ENCODE measurements around the gene RBM28.

The RBM28 gene

DNA sequence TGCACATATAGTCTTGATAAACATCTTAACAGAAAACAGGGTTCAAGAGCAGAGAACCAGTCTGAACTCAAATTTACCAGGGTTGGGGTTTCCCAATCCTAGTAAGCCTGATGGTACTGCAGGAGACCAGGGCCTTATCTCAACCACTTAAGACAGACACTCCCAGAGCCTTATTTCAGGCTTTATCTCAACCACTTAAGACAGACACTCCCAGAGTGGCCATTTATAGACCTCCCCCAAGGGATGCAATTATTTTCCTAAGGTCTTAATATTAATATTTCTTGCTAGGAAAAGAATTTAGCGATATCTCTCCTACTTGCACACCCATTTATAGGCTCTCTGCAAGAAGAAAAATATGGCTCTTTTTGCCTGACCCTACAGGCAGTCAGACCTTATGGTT is 63.3 kb downstream of the RBM28 start:
- peak; percentile 41 for DNase-seq

DNA sequence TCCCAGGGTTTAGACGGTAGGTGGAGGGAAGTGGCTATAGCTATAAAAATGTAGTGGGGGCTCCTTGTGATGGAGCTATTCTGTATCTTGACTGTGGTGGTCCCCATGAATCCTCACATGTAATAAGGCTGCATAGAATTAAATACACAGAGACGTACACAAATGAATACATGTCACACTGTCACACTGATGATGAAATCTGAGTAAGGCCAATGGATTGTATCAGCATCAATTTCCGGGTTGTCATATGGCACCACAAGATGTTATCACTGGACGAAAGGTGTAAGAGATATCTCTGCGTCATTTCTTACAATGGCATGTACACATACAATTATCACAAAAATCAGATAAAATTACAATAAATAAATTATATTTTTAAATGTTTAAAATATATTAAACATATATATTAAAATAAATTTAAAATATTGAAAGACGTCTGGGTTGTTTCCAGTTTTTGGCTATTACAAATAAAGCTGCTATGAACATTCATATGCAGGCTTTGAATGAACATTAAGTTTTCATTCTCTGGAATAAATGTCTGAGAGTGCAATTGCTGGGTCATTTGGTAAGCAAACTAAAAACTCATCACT is 64.5 kb downstream of the RBM28 start:
- no peak for DNase-seq

DNA sequence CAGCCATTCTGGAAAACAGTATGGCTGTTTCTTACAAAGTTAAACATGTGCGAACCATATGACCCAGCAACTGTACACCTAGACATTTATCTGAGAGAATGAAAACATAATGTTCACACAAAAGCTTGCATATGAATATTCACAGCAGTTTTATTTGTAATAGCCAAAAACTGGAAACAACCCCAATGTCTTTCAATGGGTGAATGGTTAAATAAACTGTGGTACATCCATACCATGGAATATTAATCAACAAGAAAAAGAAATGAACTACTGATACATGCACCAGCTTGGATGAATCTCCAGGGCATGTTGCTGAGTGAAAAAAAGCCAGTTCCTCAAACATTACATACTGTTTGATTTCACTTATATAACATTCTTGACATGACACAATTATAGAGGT is 65.3 kb downstream of the RBM28 start:
- no peak for DNase-seq

DNA sequence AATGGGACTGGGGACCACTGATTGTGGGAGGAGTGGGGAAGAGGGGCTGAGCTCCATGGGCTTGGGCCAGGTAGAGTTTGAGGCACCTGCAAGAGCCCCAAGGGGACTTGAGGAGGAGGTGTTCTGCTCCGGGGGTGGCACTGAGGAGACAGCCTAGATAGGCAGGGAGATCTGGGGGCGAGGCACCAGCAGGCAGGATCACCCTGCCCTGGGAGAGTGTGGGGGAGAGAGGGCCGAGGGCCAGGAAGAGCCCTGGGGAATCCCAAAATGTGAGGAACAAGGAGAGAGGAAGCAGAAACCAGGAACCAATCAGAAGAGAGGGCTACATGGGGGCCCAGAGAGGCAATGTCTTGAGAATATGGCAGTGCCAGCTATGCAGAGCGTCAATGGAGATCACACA is 68.0 kb downstream of the RBM28 start:
- DNase-seq, result no peak

DNA sequence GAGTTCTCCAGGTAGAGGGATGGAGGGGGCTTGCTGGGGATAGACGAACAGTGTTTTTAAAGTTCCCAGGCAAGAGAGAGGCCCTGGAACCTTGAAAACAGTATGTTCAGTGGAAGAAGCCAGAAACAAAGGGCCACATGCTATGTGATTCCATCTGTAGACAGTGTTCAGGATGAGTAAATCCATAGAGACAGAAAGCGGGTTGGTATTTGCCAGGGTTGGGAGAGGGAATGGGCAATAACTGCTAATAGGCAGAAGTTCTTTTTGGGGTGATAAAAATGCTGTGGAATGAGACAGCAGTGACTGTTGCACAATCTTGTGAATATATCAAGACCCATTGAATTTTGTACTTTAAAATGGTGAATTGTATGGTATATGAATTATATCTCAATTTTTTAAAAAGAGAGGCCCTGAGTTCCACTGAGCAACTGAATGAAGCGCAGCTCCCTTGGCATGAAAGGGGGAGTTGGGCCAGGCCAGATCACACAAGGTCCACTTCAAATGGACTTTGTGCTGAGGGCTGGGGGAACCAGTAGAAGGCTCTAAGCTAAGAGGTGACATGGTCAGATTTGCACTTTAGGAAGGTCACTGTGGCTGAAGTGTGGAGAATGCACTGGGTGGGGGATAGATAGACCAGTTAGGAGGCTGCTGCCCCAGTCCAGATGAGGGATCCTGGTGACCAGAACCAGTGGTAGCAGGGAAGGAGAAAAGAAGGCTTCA is 68.7 kb downstream of the RBM28 start:
- no peak for DNase-seq

DNA sequence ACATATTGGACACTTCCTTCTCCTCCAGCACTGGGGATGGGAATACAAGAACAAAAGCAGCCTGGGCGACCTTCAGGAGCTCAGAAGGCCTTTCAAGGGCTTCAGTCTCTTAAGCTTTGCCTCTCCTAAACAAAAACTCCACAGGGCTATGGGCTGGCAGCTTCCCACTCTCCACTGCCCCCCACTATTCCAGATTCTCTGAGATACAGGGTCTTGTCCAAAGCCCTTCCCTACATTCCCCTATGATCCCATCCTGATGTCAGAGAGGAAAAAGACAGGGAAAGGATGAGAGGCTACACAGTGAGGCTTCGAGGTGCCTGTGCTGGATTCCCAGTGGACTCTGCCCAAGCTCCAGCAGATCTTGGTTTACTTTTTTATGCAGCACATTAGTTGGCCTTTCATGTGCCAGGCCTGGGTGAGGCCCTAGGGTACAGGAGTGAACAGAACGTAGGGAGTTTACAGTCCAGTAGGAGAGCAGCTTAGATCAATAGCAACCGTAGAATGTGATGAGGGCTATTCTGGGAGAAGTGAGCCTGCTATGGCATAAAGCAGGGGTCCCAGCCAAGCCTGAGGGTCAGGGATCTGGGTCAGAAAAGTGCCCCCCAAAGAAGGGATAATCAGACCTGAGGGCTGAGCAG is 69.3 kb downstream of the RBM28 start:
- no peak for DNase-seq

DNA sequence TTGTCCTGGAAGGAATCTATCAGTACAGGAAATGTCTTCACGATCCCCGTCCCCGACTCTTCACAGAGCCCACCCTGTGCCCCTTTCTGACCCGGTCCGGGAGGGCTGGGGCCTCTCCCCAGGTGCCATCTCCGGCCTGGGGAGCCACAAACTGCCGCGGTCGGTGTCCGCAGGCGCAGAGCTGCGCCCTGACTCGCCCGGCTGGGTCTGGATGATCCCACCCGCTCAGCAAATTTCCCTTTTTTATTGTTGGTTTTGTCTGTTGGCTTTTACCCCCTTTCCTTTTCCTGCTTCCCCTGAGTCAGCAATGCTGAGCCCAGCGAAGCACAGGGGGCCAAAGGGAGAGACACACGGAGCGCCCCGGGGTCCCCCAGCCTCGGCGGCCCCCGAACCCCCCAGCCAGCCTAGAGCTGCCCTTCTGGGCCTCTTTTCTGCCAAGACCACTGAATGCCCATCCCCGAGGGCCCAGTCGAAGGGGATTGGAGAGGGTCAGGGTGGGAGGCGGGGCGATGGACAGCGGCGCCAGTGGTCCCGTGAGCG is 71.7 kb downstream of the RBM28 start:
- DNase-seq, result peak; percentile 43

DNA sequence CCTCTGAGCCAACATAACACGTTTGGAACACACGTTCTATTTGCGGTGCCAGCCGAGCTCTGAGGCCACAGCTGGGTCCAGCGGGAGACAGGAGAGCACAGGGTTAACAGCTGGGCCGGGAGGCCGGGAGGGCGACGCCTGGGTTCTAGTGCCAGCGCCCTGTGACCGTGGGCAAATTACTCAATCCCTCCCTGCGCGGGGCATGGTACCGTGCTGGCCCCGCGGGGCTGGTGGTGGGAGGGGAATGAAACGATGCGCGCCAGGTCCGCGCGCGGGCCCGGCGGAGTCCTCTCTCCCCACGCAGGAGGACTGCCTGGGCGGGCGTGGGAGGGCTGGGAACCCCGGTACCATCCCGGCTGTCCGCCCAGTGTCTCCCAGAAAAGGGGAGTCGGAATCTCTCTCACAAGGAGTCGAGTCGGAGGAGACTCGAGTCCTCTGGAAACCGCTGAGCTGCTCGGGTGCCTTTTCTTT is 72.2 kb downstream of the RBM28 start:
- peak; percentile 69 for DNase-seq

DNA sequence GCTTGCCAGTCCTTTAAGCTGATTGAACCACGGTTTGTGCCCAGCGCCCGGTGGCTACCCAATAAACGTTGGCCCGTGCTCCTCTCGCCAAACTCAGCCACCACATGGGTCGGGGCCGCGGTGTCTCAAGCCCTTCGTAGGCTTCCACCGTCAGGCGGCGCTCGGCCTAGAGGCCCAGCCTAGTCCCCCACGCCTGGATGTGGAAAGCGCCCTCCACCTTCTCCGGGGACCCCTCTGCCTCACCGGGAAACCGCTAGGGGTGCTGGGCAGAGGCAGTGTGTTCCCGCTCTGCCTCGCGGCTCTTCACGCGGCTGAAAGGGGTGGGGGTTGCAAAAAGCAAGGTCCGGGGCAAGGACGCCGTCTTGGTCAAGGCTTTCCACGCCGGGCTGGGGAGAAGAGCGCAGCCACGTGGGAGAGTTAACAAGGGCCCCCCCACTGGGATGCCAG is 72.9 kb downstream of the RBM28 start:
- DNase-seq, result peak; percentile 77

DNA sequence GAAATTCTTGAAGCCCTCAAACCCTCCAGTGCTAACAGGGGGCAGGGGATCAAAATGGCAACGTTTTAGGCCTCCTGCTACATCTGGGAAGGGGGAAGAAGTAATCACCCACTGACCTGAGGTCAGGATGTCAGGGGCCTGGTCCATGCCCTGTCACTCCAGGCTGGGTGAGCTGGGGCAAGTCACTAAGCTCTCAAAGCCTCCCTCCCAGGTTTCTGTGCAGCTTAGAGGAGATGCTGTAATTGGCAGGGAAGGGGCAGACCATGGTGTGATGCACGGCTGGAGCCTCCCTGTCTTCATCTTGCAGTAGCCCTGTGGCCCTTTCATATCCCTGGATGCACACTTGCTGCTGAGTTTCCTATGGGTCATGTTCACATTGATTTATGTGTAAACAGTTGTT is 75.5 kb downstream of the RBM28 start:
- DNase-seq, result no peak

DNA sequence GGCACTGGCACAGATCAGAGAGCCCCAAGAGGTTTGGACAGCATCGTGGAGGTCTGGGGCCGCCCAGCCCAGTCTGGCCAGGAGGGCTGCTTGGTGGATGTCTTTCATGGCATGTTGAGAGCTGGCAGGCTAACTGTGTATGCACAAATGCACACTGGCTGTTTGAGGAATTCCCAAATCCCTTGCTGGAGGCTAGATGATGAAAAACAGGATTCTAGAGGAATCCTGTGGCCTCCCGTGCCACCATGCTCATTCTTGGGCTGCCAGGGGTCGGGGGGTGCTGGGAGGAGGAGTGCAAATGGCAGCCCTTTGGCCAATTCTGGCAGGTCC is 76.1 kb downstream of the RBM28 start:
- DNase-seq, result no peak

DNA sequence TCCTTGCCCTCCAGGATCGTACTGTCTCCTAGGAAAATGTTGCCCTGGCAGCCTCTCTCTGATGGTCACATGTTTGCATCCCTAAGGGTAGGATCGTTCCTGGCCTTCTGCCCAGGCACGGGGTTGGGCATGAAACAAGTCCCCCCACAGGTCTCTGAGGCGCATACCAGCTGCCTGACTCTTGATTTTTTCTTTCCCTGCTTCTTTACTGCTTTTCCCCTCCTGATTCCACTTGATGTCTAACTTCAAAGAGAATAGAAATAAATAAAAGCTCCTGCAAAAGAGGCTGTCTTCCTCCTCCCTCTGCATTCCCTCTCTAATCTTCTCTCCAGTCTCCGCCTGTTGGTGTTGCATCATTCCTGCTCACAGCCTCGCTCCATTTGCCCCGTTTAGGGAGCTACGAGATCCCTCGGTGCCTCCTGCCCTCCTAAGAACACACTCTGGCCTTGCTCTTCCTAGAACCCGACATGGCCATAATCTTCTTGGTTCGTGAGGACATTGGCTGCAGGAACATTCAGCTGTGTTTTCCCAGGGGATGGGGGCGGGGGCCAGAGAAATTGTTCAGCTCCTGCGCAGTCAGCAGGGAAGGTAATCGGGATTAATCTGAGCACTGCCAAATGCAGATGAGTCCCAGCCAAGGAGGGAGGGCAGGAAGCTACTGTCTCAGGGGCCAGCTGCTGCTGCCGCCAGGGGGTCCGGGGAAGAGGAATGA is 76.7 kb downstream of the RBM28 start:
- DNase-seq, result no peak

DNA sequence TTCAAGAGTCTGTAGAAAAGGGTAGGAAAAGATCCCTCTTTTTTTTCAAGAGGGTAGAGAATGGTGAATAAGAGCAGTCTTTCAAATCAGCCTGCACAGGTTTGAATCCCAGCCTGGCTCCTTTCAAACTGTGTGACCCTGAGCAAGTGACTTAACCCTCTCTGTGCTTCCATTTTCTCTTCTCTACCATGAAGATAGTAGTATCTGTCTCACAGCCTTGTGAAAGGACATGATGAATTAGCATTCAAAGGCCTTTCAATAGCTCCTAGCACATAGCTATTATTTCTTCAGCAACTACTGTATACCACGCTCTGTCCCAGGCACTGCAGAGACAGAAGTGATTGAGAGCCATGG is 77.2 kb downstream of the RBM28 start:
- DNase-seq, result no peak

DNA sequence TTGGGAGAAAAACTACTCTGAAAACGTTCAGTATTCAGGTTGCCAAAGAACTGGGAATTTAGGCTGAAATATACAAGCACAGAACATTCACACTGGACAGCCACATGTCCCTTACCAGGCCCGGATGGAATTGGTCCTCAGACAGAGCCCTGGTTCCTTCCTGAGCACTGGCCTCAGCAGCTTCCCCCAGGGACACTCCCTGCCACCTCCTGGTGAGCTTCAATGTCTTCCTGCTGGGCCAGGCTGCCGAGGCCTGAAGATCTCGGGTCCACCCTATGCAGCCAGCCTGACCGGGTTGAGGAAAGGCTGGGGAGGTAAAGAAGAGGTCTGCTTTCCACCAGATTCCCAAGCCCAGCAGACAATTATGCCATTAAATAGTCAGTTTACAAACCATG is 77.8 kb downstream of the RBM28 start:
- DNase-seq, result no peak

DNA sequence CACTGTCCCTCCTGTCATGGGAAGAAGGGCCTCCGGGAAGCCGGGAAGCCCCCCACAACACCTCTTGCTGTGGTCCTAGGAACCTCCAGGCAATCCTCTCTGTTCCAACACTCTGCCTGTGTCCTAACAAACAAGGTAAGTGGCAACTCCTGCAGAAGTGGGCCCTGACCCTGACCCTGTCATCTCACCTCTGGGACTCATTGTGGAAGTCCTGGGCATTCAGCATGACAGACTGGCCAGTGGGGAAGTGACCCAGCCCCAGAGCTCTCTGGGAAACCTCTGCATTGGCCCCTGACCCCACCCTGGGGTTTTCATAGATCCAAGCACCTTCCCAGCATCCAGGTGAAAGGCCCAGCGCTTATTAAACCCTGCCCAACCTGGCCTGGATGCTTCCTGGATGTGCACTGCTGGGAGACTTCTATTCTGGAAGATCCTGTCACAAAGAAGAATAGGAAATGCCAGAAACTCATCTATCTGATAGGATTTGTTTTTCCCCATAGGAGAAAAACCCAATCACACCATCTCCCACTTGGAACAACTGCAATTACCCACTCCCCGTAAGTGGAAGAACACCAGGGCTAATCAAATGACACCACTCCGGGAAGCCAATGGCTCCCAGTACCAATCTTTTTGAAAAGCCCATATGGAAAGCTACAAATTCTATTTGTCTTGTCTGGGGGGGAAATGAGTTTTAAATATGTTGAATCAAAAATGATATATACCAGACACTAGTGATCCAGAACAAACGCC is 78.4 kb downstream of the RBM28 start:
- DNase-seq, result no peak

DNA sequence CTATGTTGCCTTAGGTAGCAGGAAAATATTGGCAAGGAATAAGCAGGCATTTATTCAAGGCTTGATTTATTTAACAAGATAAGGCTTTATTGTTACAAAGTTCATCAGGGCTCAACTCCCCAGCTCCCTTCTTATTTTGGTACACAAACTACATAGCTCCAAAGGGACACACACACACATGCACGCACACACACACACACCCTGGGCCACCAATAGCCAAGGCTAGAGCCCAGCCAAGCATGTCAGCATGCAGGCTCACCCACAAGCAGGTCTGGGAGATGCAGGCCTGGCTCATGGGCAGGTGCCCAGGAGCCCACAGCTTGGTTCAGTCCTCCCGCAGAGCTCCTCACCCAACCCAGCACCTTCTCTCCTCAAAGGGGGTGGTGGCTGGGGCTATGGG is 79.2 kb downstream of the RBM28 start:
- DNase-seq, result no peak

DNA sequence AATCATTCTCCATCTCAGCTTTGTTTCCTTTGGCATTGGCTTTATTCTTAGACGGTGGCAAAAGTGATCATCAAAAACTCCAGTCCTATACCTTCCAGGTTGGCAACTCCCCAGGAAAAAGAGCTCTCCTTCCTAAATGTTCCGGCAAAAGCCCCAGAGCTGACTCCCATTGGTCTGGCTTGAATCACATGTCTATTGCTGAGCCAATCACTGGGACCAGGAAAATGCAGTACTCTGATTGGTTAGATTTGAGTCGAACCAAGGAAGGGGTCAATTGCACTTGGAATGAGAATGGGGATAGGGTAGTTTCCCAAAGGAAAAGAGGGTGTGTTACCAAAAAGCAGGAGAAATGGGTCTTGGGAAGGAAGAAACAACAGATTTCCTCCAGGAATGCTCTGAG is 80.3 kb downstream of the RBM28 start:
- DNase-seq, result no peak

DNA sequence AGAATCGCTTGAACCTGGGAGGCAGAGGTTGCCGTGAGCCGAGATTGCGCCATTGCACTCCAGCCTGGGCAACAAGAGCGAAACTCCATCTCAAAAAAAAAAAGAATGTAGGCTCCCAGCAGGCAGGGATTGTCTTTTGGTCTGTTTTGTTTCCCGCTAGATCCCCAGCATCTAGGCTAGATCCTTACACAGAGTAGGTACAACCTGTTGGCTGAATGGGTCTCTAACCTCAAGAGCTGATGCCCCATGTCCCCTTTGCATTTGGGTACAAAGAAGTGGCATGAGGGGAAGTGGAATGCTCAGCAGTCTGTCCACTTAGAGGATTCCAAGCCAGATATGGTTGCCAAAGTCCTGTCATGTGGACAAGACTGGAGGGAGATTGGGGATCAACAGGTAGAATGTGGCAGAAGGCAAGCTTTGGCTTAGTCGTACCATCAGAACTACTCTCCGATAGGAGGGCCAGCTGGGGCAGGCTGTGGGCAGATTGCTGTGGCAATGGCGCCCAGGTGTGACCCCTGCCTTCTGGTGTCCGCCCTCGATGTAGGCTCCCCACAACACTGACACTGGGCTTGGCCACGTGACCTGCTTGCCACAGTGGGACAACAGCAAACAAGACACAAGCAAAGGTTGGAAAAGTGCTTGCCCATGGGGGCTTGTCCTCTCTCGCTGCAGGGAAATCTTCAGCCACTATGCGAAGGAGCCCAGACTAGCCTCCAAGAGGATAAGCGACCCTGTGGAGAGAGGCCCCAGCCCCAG is 81.3 kb downstream of the RBM28 start:
- DNase-seq, result no peak

DNA sequence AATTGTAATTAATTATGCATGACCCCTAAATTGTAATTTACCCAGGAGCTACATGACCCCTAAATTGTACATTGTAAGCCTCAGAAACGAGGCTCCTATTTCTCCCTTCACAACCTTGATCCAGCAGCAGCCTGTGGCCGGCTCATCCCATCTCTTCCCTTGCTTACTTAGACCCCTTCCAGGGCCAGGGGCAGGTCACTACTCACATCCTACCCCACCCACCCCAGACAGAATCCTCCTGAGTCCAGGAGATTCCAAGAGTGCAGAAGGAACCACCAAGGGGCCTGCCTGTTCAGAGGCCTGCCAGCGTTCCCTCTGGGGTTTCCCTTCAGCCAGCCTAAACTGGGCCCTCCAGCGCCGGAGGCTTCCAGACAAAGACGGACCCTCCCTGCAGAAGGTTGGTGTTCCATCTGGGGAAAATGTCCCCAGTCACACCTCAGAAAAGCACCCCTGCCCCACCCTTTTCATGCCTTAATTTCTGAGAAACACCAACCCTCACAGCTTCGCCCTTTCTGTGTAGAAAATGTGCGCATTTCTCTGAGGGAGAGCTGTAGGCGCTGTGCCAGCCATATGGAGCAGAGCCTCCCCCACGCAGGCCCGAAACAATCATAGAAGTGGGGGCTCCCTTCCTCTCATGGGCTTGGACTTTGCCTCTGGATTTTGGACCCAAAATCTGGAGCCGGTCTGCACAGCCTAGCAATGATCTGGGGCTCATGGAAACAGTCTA is 83.5 kb downstream of the RBM28 start:
- no peak for DNase-seq

DNA sequence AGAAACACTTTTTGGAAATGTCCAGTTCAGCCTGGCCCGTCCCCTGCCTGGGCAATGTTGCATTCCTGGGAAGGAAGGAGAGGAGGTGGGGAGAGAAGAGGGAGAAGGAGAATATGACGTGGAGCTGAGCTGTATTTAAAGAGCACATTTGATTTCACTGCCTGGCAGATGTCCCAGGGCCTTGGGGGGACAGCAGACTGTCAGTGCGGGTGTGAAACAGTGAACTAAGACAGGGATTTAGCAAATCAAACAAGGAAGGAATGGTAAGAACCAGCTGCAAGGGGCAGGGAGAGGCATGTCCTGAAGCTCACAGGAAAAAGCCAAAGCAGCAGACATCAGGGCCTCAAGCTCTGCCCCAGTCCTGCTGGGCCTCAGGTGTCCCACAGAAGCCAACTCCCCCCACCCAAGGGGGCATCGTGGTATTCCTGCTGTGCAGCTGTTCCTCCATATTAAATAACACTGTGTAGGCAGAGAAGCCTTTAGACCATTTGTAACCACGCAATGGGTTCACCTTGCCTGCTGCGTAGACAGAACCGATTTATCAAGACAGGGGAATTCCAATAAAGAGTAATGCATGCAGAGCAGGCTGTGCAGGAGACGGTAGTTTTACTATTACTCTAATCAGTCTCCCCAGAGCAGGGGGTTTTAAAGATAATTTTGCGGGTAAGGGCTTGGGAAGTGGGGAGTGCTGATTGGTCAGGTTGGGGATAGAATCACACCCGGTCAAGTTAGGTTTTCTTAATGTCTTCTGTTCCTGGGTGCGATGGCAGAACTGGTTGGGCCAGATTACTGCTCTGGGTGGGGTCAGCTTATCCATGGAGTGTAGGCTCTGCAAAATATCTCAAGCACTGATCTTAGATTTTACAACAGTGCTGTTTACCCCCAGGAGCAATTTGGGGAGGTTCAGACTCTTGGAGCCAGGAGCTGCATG is 84.3 kb downstream of the RBM28 start:
- peak; percentile 29 for DNase-seq
